ENCODE data around the gene EIF4E2.
A peak's percentile ranks its signal among the peaks of the same experiment; 100 is the strongest.
"Not testable (repeated sequence)": the region's sequence is repeated elsewhere in the genome, so short reads cannot be mapped to it uniquely, and the experiment has no call there.

EIF4E2 gene

DNA sequence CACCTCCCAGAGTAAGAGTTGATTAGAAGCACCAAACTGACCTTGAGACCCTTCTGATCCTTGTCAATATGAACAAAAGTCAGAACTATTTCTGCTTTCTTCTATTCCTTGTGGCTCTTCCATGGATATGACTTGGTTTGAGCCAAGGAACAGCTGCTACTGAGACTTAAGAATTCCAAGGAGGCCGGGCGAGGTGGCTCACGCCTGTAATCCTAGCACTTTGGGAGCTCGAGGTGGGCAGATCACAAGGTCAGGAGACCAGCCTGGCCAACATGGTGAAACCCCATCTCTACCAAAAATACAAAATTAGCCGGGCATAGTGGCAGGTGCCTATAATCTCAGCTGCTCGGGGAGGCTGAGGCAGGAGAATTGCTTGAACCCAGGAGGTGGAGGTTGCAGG is 20.0 kb downstream of the EIF4E2 start:
- DNase-seq, result not testable (repeated sequence)

DNA sequence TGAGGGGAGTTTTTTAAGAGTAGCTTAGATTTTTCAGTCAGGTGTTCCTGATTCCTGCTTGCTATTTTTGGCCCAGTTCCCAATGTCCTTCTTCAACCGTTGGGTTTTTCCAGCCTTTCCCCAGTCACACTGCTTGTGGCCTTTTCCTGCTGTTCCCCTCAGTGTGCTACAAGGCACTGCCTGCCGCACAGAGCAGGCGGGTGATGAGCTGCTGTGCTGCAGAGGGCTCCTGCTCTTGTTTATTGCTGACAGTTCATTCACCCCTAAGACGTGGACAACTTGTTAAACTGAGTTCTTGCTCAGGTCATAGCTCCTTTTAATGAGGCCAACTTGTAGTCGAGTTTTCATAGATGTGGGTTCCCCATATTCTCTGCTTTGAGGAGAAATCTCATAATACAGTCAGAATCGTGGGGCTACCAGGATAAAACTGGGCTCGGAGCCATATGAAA is 20.6 kb downstream of the EIF4E2 start:
- no peak for DNase-seq

DNA sequence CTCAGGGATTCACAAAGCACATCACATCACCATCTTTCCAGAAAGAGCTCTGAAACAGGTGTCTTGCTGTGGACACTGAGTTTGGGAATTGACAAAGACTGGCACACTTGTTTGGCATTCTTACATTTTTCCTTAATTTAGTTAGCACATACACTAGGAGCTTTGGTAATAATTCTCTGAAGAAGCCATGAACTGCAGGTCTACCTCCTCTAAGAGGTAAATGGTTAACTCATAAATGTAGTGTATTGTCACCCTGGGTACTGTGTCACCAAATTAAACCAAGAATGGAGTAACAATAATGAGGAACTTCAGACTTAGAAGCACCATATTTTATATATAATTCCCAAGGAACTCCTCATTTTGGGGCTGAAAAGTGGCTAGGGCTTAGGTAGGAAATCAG is 22.6 kb downstream of the EIF4E2 start:
- DNase-seq, result no peak

DNA sequence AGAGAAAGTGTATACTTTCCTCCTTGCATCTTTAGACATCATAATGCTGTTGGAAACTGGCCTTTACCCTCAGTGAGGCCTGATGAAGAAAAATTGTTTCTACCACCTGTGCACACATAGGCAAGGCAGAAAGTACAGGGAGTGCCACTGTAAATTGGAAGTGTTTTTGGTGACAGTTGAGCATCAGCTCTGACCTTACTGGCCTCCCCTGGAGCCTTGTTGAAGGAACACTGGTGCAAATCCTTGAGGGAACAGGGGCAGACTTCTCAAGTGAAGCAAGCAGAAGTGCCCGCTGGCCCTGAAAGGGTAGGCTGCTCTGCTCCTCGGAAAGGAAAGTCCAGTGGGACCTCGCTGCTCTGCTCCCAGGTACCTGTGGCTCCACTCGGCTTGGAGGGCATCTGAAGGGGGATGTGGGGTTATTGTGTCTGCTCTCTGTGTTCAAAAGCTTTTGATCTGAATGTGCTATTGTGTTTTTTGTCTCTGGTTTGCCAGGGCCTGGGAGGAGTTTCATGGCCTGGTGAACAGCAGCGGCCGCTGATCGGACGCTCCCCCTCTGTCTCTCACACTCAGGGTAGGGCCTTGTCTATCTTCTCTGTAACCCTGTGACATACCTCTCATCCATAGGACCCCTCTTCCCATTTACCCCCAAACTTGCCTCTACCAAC is 23.4 kb downstream of the EIF4E2 start:
- DNase-seq, result no peak

DNA sequence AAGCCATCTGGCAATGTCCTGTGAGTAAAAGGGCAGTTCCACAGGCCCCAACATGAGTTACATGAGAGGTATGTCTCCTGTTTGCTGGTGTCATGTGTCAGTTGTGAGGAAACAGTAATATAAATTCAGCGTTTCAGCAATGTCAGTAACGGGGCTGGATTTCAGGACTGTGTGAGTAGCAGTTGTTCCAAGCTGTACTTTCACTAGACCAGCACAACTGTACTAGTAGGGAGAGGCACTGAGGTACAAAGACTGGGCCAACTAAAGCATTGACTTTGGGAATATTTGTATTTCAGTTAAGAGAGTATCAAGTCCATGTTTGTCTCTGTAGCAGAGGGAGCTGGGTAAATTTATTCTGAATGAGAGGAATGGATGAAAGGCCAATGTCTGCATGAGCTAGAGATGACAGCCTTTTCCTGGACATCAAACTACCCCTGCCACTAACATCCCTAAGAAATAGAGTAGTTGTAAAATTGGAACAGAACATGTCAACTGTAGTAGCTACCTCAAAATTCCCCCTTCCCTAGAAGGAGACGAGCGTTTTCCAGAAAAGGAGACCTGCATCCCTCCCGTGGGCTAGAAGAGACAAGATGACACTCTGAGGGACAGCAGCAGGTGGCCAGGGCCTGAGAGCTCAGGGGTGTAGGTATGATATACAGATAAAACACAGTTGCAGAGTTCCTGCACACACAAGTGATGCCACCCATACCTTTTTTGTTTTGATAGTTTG is 24.4 kb downstream of the EIF4E2 start:
- peak; percentile 23 for DNase-seq

DNA sequence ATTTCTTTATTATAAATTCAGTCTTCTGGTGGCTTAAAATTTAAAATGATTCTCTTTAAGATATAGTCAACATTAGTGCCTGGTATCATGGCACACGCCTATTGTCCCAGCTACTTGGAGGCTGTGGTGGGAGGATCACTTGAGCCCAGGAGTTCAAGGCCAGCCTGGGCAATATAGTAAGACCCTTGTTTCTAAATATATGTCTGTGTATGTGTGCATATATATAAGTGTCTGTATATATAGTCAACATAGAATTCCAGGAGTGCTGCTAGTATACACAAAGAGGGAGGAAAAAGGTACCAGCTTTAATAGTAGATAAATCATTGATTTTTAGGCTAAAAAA is 24.9 kb downstream of the EIF4E2 start:
- no peak for DNase-seq

DNA sequence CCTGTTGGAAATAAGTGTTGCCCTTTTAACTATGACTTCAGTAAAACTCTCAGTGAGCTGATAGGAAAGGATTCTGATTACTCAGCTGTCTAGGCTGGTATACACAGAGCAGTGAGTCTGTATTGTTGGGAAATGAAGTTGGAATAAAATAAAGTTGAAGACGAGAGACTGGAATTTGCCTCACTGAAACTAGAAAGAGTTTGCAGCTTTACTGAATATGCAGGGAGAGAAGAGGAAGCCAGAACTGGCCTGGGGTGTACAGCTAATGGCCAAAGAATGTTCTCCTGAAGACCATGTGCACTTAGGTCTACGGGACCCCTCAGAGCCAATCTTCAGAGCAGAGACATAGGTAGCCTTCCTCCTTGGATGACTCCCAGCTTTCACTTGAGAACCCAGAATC is 26.5 kb downstream of the EIF4E2 start:
- DNase-seq, result peak; percentile 36

DNA sequence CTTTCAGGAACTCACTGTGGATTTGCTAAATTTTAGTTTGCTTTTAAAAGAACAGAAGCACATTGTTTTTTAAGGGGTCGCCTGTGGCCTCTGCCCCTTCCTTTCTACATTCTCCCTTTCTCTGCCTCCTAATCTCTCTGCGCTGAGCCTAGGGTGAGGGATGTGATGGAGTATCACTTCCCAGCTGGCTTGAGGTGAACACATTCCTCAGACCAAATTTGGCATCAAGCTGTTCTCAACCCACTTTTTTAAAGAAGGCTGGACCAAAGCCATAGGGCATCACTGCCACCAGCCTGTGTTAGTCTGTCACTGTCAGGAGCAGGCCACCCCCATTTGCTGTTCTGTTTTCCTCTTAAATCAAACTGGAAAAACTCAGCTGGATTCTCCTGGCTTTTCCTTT is 27.4 kb downstream of the EIF4E2 start:
- no peak for DNase-seq

DNA sequence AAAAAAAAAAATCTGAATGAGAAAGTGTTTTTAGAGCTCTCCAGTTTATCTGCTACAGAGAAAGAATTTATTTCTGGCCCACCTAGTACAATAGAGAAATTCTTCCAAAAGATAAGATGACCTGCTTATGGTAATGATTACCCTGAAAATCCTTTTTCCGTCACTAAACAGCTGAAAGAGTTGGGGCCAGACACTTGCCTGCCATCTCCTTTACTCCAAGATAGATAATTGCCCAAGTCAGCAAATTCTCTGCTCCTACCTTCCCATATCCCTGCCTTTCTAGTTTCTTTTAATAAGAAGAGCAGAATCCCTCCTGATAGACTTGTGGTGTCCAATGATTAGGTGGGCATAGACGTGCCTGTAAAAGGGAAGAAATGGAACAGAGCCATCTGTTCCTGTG is 28.1 kb downstream of the EIF4E2 start:
- no peak for DNase-seq

DNA sequence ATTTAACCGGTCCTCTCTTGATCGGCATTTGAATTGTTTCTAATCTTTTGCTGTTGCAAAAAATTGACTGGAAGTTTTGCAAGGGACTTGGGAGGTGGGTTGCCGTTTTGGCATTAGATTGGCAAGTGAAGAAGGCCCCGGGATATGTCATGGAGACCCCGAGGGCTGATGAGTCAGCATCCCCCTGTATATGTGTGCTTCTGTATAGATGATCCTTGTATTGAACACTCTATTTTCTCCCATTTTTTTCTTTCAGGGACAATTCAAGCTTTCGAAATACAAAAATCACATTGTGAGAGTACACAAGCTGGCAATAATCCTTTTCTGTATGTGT is 30.1 kb downstream of the EIF4E2 start:
- DNase-seq, result no peak

DNA sequence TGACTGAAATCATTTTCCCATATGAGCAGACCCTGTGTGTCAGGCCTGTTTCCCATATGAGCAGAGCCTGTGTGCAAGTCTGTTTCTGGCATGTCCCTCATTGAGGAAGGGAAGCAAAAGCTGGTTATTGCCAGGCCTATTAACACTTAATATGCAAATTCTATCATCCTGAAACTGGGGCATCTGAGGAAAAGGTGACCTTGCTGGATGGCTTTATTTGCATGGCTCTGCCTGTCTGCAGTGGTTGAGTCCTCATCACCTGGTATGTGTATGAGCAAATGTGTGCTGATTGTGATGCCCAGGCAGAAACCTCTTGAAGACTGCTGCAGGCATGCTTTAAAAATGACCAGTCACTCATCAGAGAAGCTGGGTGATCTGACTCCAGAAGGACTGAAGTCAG is 31.2 kb downstream of the EIF4E2 start:
- no peak for DNase-seq

DNA sequence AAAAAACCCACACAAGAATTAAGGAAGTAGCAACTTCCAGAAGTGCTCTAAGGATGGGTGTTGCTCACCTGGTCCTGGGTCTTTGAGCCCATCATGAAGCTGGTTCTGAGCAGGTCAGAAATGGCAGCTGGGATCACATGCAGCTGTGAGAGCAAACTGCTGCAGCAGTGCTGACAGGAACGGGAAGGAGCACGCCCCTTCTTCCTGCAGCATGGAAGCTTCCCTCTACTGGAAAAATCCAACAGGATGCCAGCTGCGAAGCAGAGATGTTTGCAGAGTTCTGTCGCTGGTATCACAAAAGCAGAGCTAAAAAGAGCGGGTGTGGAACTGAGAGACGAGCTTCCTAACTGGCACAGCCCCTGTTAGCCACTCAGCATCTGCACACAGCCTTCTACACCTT is 33.7 kb downstream of the EIF4E2 start:
- no peak for DNase-seq

DNA sequence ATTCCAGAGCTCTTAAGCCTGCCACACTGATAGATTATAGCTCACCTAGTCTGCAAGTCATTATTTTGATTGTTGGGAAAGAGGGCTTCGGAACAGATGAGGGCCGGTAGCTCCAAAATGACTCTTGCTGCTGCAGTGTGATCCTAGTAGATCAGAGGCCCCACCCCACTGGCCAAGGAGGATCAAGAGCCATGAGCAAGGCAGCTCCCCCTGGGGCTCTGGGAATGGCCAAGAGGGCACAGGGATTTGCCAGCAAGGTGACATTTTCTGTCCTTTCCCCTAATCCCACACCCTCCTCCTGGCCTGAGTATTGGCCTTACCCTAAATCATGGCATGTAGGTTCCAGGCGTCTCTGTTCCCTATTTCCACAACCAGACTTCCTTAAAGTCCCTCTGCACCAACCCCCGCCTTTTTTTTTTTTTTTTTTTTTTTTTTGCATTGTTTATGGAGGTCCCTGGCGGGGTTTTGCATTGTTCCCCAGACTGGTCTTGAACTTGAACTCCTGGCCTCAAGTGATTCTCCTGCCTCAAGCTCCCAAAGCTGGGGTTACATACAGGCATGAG is 36.5 kb downstream of the EIF4E2 start:
- DNase-seq, result no peak

DNA sequence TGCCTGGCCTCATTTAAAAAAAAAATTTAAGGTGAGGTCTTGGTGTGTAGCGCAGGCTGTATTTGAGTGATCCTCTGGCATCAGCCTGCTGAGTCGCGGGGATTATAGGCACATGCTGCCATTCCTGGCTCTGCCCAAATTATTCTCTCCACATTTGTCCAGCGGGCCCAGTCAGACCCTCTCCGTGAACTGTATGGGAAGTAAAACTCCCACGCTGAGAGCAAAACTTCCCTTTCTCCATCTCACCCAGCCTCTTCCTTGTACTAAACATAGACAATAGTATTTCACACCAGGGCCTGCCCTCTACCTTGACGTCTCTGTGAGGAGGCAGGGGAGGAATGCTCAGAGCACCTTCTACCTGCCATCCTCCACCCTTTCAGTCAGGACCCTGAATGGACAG is 37.0 kb downstream of the EIF4E2 start:
- no peak for DNase-seq

DNA sequence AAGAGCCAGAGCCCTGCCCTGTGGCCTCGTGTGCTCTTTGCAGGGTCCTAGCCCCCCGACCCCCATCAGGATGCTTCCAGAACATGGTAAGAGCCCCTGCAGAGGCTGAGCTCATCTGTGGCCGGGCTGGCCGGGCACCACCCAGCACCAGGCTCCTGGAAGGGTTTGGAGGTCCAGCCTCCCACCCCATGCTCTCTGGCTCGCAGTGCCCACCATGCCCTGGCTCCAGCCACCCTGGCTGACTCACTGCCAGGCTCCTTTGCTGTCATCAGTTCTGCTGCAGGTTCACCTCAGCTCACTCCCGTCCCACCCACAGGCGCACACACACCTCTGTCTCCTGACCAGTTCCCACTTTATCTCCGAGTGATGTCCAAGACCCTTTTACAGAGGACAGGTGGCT is 37.5 kb downstream of the EIF4E2 start:
- no peak for DNase-seq

DNA sequence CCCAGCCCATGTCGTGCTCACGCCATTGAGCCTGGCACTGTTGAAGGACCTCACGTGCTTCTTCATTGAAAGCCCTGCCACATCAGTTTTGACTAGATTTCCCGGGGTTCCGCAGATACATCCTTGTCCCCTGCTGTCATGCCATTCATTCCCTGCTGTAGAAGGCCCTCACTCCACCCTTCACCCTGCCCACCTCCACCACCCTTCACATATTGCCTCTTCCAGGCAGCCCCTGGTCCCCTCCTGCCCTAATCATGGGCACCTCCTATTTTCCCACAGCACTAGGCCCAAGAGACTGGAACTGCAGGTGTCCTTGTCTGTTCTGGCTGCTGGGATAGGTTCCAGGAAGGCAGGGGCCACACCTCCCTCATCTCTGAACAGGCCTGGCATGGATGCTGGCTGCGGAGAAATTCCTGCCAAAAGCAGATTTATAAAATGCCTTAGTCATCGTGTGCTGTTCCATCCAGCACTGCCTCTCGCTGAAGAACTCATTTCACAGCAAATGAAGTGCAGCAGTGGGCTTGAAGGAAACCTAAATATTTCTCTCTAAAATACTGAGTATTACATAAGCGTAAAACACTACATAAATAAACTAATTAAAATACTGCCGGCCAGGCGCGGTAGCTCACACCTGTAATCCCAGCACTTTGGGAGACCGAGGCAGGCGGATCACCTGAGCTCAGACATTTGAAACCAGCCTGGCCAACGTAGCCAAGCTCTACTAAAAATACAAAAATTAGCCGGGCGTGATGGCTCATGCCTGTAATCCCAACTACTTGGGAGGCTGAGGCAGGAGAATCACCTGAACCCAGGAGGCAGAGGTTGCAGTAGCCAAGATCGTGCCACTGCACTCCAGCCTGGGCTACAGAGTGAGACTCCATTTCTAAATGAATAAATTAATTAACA is 38.4 kb downstream of the EIF4E2 start:
- peak; percentile 57 for DNase-seq

DNA sequence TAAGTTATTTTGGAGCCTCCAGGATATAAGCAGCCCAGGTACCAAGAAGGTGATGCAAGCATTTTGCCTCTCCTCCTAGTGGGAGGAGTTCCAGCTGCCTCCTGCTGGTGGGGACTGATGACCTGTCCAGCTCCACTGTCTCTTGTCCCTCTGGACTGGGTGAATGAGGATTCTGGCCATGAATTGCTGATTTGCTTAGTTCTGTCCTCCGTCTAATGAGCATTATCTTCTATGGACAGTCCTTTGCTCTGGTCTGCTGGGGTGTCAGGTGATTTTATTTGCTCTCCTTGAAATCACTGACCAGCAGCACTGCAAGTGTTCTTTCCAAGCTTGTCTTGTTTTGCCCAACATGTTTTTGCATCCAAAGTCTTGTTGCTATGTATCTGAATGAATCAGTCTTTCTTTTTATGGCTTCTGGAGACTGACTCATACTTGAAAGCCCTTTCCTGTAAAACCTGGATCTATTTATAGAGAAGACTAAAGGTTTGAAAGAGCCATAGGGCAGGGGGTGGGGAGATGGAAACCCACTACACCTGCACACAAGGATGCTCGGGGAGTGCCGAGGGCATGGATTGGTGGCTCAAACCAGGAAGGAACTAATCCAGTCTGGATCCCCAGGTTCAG is 42.4 kb downstream of the EIF4E2 start:
- DNase-seq, result peak; percentile 59

DNA sequence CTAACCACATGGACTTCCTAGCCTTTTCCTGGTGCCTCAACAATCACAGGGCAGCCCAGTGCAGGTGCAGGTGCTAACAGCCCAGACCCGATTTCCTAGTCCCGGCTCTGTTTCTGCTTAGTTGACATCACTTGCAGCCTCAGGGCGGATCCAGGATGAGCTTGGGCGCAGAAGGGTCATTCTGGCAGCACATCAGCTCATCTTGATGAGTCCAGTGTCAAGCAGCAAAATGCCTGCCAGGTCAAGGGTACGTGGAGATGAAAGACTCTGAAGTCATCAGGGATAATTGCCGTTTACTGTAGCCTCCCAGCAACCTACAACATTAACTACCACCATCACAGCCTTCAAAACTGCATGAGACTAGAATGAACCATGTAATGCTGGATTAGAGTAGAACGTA is 43.5 kb downstream of the EIF4E2 start:
- no peak for DNase-seq

DNA sequence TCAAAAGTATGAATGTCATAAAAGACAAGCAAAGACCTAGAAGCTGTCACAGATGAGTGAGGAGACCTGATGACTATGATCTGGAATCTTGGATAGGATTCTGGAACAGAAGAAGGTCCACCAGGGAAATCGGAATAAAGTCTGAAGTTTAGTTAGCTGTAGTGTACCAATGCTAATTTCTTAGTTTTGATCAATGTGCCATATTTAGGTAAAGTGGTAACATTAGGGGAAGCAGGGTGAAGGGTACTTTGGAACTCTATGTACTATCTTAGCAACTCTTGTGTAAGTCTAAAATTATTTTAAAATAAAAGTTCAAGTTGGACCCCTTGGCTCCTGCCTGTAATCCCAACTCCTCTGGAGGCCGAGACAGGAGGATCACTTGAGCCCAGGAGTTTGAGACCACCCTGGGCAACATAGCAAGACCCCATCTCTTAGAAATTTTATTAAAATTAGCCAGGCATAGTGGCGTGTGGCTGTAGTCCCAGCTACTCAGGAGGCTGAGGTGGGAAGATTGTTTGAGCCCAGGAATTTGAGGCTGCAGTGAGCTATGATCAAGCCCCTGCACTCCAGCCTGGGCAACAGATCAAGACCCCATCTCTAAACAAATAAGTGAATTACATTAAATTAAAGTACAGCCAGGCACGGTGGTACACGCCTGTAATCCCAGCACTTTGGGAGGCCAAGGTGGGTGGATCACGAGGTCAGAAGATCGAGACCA is 47.0 kb downstream of the EIF4E2 start:
- DNase-seq, result no peak

DNA sequence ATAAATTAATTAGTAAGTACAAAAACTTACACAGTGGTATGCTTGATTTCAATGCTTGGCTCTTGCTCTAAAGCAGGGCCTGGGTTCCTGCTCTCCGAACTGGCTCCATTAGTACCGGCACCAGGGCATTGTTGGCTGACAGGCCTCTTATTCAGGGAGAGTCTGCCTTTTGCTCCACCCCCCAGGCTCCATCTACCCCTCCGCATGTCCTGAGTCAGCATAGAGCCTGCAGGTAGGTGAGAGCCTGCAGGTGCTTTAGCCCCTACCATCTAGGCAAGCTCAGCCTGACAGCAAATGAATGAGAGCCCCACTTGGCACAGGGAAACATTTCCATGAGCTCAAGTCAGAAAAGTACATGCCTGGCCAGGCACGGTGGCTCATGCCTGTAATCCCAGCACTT is 47.8 kb downstream of the EIF4E2 start:
- DNase-seq, result no peak

DNA sequence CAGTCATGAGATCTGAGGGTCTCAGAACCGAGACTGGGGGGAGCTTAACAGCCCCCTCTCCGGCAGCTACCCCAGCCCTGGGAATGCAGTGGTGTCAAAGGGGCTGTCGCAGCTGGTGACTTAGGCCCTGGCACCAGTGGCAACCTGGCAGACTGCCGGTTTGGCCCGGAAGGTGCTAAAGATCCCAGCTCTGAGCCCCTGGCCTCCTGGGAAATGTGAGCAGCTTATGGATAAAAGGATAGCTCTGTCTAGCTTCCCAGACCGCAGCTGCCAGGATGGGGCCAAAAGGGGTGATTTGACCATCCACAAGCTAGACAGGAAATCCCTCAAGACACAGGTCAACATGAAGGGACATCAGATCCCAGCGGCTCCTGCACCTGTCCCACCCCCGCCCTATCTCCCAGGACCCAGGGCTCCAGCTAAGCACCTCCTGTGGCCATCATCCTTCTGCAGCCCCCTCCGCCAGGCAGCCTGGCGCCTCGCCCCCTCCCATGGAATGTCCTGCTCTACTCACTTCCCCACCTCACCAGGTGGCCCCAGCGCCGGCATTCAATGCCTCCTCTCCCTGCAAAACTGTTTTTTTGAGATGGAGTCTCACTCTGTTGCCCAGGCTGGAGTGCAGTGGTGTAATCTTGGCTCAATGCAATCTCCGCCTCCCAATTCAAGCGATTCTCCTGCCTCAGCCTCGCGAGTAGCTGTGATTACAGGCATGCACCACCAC is 49.7 kb downstream of the EIF4E2 start:
- DNase-seq, result no peak

DNA sequence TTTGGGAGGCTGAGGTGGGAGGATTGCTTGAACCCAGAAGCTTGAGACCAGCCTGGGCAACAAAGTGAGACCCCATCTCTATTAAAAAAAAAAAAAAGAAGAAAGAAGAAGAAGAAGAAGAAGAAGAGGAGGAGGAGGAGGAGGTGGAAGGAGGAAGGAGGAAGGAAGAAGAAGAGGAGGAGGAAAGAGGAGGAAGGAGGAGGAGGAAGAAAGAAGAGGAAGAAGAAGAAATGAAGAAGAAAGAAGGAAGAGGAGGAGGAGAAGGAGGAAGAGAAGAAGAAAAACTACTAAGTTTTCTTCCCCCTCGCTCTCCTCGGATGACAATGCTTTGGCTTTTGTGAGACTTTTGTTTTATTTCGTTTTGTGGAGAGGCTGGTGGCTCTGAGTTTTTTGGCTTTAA is 52.8 kb downstream of the EIF4E2 start:
- no peak for DNase-seq

Data from fibroblast of skin of right biceps (primary cell).